Vagina (tissue), 2 donors: ENCODE measurements around the gene GBP7.

Source experiments
- CTCF ChIP-seq, 3 experiments: fragments of 450-650 bp in 2 of 3; fragments of 200-600 bp in 1 of 3; sonication (generic) in 1 of 3; IDR thresholded peaks; one replicate each; pipeline ENCODE4 v1.5.1; 2017 to 2019; ENCODE audit warnings: antibody characterized with exemption in 3 of 3, mild to moderate bottlenecking in 2 of 3, moderate library complexity in 2 of 3
- POLR2A ChIP-seq, 2 donors: fragments of 450-650 bp; IDR thresholded peaks; one replicate each; pipeline ENCODE4 v1.6.1; 2017; ENCODE audit warnings: antibody characterized with exemption in 2 of 2, mild to moderate bottlenecking in 2 of 2, moderate library complexity in 2 of 2

GRCh38 chr1:89142160-89142559, 33.6 kb downstream of the GBP7 start:
- TF ChIP-seq CTCF (IDR thresholded peaks at IDR 0.05) = no peak
- TF ChIP-seq POLR2A (IDR thresholded peaks at IDR 0.05) = no peak
